Measurements from ENCODE around the gene RBFOX2. TPM values are rescaled to one million over a fixed set of nuclear protein-coding genes. Genes with fewer than 3 reads are reported as not detected.
"Not testable (repeated sequence)": the region's sequence is repeated elsewhere in the genome, so short reads cannot be mapped to it uniquely, and the experiment has no call there.

RBFOX2 gene
- total RNA-seq, 1 donor from 2014 or later: 164 TPM

DNA sequence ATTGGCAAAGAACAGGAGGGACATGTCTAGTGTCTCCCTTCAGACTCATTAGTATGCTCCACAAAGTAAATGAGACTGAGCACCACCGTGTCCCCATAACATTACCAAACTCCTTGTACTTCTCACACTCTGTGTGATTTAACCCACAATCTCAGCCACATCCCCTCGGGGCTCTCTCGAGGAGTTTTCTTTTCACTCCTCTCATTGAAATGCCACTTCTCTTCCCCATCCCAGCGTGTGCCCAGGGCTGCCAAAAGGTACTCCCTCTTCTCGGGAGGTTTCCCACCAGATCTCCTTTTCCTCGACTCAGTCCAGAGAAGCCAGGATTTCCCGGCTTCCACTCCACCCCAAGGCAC lies 1.1 kb downstream of the RBFOX2 start:
- no peak for DNase-seq (ENCODE audit: extremely low spot score, unreplicated experiment)
- peaks cover 18% of the 10 kb centered on the region for H3K36me3 Mint-ChIP-seq

DNA sequence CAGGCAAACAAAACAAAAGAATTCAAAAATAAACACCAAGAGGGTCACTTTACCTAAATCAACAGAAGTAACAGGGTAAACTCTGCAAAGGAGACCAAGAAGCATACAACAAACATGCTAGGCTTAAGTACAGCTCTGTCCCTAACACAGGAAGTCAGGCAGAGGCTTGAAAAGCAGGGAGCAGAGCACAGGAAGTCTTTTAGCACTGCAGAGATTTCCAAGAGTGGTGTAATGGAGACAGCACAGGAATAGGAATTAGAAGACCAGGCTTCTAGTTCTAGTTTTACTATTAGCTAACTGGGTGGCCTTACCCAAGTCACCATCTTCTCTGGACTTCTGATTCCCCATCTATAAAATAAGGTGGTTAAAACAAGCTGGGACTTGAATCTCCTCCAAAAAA lies 1.9 kb downstream of the RBFOX2 start:
- Mint-ChIP-seq H3K27ac (peak overlapping the region; percentile 87), H3K27me3 (no peaks in the 10 kb centered on the region), H3K4me3 (peak overlapping the region; percentile 97), H3K9me3 (no peaks in the 10 kb centered on the region), H3K36me3 (peaks cover 22% of the 10 kb centered on the region), H3K4me1 (ENCODE audit: unreplicated experiment) (peaks cover 61% of the 10 kb centered on the region)
- DNase-seq (ENCODE audit: extremely low spot score, unreplicated experiment): no peak
- TF ChIP-seq, protein P1, sequence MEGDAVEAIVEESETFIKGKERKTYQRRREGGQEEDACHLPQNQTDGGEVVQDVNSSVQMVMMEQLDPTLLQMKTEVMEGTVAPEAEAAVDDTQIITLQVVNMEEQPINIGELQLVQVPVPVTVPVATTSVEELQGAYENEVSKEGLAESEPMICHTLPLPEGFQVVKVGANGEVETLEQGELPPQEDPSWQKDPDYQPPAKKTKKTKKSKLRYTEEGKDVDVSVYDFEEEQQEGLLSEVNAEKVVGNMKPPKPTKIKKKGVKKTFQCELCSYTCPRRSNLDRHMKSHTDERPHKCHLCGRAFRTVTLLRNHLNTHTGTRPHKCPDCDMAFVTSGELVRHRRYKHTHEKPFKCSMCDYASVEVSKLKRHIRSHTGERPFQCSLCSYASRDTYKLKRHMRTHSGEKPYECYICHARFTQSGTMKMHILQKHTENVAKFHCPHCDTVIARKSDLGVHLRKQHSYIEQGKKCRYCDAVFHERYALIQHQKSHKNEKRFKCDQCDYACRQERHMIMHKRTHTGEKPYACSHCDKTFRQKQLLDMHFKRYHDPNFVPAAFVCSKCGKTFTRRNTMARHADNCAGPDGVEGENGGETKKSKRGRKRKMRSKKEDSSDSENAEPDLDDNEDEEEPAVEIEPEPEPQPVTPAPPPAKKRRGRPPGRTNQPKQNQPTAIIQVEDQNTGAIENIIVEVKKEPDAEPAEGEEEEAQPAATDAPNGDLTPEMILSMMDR (conservative IDR thresholded peaks at IDR 0.05): no peak

More for the DNA sequence above, 1.1 kb downstream of the RBFOX2 start:
- no peaks in the 10 kb centered on the region for H3K9me3 Mint-ChIP-seq
- TF ChIP-seq, protein P1 (conservative IDR thresholded peaks at IDR 0.05): no peak
- H3K4me3 Mint-ChIP-seq: peak overlapping the region; percentile 97
- peaks cover 53% of the 10 kb centered on the region for H3K4me1 Mint-ChIP-seq (ENCODE audit: unreplicated experiment)
- H3K27me3 Mint-ChIP-seq: no peaks in the 10 kb centered on the region
- H3K27ac Mint-ChIP-seq: peak overlapping the region; percentile 87

DNA sequence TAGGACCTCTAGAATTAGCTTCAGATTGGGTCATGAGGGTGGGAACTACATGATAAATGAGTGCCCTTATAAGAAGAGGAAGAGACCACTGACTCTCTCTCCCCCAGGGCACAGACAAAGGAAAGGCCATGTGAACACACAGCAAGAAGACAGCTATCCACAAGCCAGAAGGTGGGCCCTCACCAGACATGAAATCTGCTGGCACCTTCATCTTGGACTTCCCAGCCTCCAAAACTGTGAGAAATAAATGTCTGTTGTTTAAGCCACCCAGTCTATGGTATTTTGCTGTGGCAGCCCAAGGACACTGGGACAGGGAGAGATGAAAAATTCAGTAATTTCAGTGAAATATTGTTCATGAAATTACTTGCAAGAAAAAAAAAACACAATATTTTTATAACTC lies 5.9 kb downstream of the RBFOX2 start:
- no peaks in the 10 kb centered on the region for H3K9me3 Mint-ChIP-seq
- peaks cover 62% of the 10 kb centered on the region for H3K4me1 Mint-ChIP-seq (ENCODE audit: unreplicated experiment)
- peak overlapping the region; percentile 89 for H3K27ac Mint-ChIP-seq
- H3K36me3 Mint-ChIP-seq: peaks cover 33% of the 10 kb centered on the region
- no peaks in the 10 kb centered on the region for H3K27me3 Mint-ChIP-seq
- peak overlapping the region; percentile 73 for H3K4me3 Mint-ChIP-seq
- no peak for DNase-seq (ENCODE audit: extremely low spot score, unreplicated experiment)
- TF ChIP-seq, protein P1 (conservative IDR thresholded peaks at IDR 0.05): no peak

DNA sequence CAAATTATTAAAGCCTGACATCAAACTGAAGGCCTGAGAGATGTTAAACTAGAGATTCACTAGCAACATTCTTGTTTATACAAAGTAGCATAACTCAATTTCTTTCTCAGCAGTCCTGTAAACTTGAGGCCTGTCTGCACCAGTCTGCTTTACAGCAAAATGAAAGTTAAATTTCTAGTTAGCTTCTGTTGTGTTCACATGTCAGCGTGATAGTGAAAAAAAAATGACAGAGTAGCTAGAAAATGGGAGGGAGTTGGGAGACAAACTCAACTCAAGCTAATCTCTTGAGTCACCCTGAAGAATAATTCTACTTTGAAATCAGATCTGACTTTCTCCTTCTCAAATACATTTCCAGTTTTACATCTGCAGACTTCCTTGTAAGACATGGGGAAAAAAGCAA lies 6.5 kb downstream of the RBFOX2 start:
- peak overlapping the region; percentile 89 for H3K27ac Mint-ChIP-seq
- no peaks in the 10 kb centered on the region for H3K9me3 Mint-ChIP-seq
- TF ChIP-seq, protein P1 (conservative IDR thresholded peaks at IDR 0.05): no peak
- peaks cover 33% of the 10 kb centered on the region for H3K36me3 Mint-ChIP-seq
- no peaks in the 10 kb centered on the region for H3K27me3 Mint-ChIP-seq
- no peak for DNase-seq (ENCODE audit: extremely low spot score, unreplicated experiment)
- H3K4me3 Mint-ChIP-seq: peak overlapping the region; percentile 73
- peaks cover 66% of the 10 kb centered on the region for H3K4me1 Mint-ChIP-seq (ENCODE audit: unreplicated experiment)

DNA sequence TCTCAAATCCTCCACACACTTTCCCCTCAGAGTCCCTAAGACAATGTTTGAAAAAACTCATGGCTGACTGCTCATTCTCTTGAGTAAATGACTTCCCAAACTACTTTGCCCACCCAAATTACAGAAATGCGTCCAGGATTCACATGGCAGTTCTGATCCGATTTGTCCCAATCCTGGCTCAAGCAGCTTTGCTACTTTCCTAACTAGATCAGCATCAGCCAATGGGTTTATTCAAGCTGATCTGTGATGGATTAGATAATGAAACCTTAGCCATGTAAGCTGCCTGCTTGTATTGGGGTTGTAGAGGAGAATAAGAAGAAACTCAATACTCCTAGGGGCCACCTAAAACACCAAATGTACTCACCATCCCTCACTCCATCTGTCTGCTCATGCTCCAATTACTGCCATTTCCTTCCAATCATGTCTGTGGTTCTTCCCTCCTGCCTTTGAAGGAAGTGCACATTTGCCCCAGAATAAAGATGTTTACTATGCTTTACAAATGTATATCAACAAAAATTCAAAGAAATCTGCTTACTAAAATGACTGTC lies 6.9 kb downstream of the RBFOX2 start:
- Mint-ChIP-seq H3K4me1 (ENCODE audit: unreplicated experiment) (peaks cover 66% of the 10 kb centered on the region), H3K27me3 (no peaks in the 10 kb centered on the region), H3K4me3 (peak overlapping the region; percentile 73), H3K9me3 (no peaks in the 10 kb centered on the region), H3K36me3 (peaks cover 33% of the 10 kb centered on the region), H3K27ac (peak overlapping the region; percentile 89)
- TF ChIP-seq, protein P1 (conservative IDR thresholded peaks at IDR 0.05): no peak
- DNase-seq (ENCODE audit: extremely low spot score, unreplicated experiment): no peak

DNA sequence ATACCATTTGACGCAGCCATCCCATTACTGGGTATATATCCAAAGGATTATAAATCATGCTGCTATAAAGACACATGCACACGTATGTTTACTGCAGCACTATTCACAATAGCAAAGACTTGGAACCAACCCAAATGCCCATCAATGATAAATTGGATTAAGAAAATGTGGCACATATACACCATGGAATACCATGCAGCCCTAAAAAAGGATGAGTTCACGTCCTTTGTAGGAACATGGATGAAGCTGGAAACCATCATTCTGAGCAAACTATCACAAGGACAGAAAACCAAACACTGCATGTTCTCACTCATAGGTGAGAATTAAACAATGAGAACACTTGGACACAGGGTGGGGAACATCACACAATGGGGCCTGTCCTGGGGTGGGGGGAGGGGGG lies 7.8 kb downstream of the RBFOX2 start:
- Mint-ChIP-seq H3K4me1 (ENCODE audit: unreplicated experiment) (peaks cover 69% of the 10 kb centered on the region), H3K36me3 (peaks cover 28% of the 10 kb centered on the region)
- not testable (repeated sequence) for H3K9me3 Mint-ChIP-seq; H3K27ac Mint-ChIP-seq; H3K4me3 Mint-ChIP-seq; DNase-seq (ENCODE audit: extremely low spot score, unreplicated experiment); H3K27me3 Mint-ChIP-seq
